SK-N-SH treated with all-trans-retinoic acid at 6 μM for 48 hours (cell line): ENCODE results near the gene FZD2.
A peak's percentile ranks its signal among the peaks of the same experiment; 100 is the strongest.

Source experiments
- ATAC-seq: fragments of 200-7000 bp; cut with Tn5 transposase; 3 replicates; pipeline ENCODE4 v1.9.1; 2020; ENCODE audit warnings: mild to moderate bottlenecking, moderate library complexity
- ARNTL ChIP-seq: fragments of 450-650 bp; formaldehyde crosslinking; IDR thresholded peaks from 2 replicates; pipeline ENCODE4 v1.5.0; 2020; ENCODE audit warnings: low read depth, mild to moderate bottlenecking, moderate library complexity, borderline replicate concordance
- BACH2 ChIP-seq: fragments of 250-450 bp; sonication (Bioruptor Pico); IDR thresholded peaks from 2 replicates; pipeline ENCODE4 v1.9.0; 2021; ENCODE audit warnings: mild to moderate bottlenecking, borderline replicate concordance
- CSDC2 ChIP-seq: fragments of 250-450 bp; sonication (Bioruptor Pico); IDR thresholded peaks from 2 replicates; pipeline ENCODE4 v1.5.0; 2020; ENCODE audit warnings: mild to moderate bottlenecking, moderate library complexity
- ESRRG ChIP-seq: fragments of 250-450 bp; sonication (Bioruptor Pico); IDR thresholded peaks from 2 replicates; pipeline ENCODE4 v1.6.1; 2021; ENCODE audit warnings: mild to moderate bottlenecking
- GLIS3 ChIP-seq: fragments of 250-450 bp; sonication (Bioruptor Pico); IDR thresholded peaks from 2 replicates; pipeline ENCODE4 v1.5.0; 2020; ENCODE audit warnings: mild to moderate bottlenecking, moderate library complexity
- ISL1 ChIP-seq: fragments of 250-450 bp; sonication (Bioruptor Pico); IDR thresholded peaks from 2 replicates; pipeline ENCODE4 v2.1.2; 2022; ENCODE audit warnings: mild to moderate bottlenecking, moderate library complexity
- OSR1 ChIP-seq: fragments of 250-450 bp; sonication (Bioruptor Pico); IDR thresholded peaks from 2 replicates; pipeline ENCODE4 v1.8.0; 2022; ENCODE audit warnings: moderate library complexity, mild to moderate bottlenecking, inconsistent platforms
- RARB ChIP-seq: fragments of 250-450 bp; sonication (Bioruptor Pico); IDR thresholded peaks from 2 replicates; pipeline ENCODE4 v1.8.0; 2021; ENCODE audit warnings: mild to moderate bottlenecking, moderate library complexity
- SNAI2 ChIP-seq: fragments of 250-450 bp; sonication (Bioruptor Pico); IDR thresholded peaks from 2 replicates; pipeline ENCODE4 v1.5.0; 2020; ENCODE audit warnings: mild to moderate bottlenecking, moderate library complexity
- ZC3H10 ChIP-seq: fragments of 250-450 bp; sonication (Bioruptor Pico); IDR thresholded peaks from 2 replicates; pipeline ENCODE4 v1.5.1; 2021; ENCODE audit warnings: mild to moderate bottlenecking, moderate library complexity
- ZFP3 ChIP-seq: fragments of 250-450 bp; sonication (Bioruptor Pico); IDR thresholded peaks from 2 replicates; pipeline ENCODE4 v1.5.0; 2020; ENCODE audit warnings: mild to moderate bottlenecking, moderate library complexity
- ZNF565 ChIP-seq: fragments of 450-650 bp; formaldehyde crosslinking; conservative IDR thresholded peaks from 2 replicates; pipeline ENCODE4 v1.5.0; 2020; ENCODE audit warnings: low read depth, mild to moderate bottlenecking, moderate library complexity
- ZNF70 ChIP-seq: fragments of 450-650 bp; formaldehyde crosslinking; IDR thresholded peaks from 2 replicates; pipeline ENCODE4 v1.5.0; 2020; ENCODE audit warnings: mild to moderate bottlenecking, moderate library complexity
- ZNF8 ChIP-seq: fragments of 450-650 bp; formaldehyde crosslinking; IDR thresholded peaks from 2 replicates; pipeline ENCODE4 v1.5.0; 2020; ENCODE audit warnings: mild to moderate bottlenecking, moderate library complexity
- TF ChIP-seq, protein P1 (sequence below): fragments of 250-450 bp; sonication (Bioruptor Pico); IDR thresholded peaks from 2 replicates; pipeline ENCODE4 v1.8.0; 2020; ENCODE audit warnings: mild to moderate bottlenecking, moderate library complexity, borderline replicate concordance
- TF ChIP-seq, protein P2 (sequence below): fragments of 250-450 bp; sonication (Bioruptor Pico); IDR thresholded peaks from 2 replicates; pipeline ENCODE4 v1.8.0; 2021; ENCODE audit warnings: low read depth, mild to moderate bottlenecking, moderate library complexity, borderline replicate concordance
- TF ChIP-seq, protein P3 (sequence below): fragments of 250-450 bp; sonication (Bioruptor Pico); IDR thresholded peaks from 2 replicates; pipeline ENCODE4 v1.5.1; 2021; ENCODE audit warnings: mild to moderate bottlenecking, moderate library complexity
- TF ChIP-seq, protein P4 (sequence below): fragments of 250-450 bp; sonication (Bioruptor Pico); IDR thresholded peaks from 2 replicates; pipeline ENCODE4 v1.5.1; 2020; ENCODE audit warnings: low read depth, mild to moderate bottlenecking, moderate library complexity
- TF ChIP-seq, protein P5 (sequence below): fragments of 250-450 bp; sonication (Bioruptor Pico); IDR thresholded peaks from 2 replicates; pipeline ENCODE4 v1.5.0; 2020; ENCODE audit warnings: mild to moderate bottlenecking, moderate library complexity

Gene FZD2

DNA sequence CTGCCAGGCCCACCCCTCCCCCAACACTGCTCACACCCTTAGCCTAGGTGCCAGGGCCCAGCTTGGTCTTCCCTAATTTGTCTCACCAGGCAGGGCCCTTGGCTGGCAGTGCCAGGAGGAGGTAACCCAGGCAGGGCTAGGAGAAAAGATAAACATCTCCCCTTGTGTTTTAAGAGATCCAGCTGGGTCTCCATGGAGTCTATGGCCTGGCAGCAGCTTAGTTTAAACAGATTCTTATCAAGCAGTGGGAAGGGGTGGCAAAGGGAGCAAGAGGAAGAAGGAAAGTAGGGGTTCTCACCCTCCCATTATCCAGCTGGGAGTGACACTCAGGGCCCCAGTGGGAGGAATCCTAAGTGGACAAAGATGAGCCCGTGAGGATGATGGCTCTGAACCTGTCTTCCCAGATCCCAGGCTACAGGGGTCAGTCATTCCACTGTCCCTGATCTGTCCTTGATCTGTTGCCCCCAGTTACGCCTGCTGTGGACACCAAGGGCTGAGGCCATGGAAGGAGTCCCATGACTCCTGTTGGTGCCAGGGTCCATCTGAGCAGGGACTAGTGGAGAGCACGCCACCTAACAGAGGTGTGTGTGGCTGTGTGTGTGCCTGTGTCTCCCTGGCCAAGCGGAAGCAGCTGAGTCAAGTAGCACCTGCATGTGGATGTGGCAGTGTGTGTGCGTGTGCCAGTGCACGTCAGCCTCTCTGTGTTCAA, 51.6 kb downstream of the FZD2 start:
- TF ChIP-seq ZNF8 (no peak), RARB (CRISPR knock-in tag) (no peak), ZNF70 (no peak), ZFP3 (CRISPR knock-in tag) (no peak), OSR1 (no peak), GLIS3 (CRISPR knock-in tag) (no peak), ZC3H10 (CRISPR knock-in tag) (no peak), BACH2 (CRISPR knock-in tag) (no peak), SNAI2 (CRISPR knock-in tag) (no peak), ISL1 (CRISPR knock-in tag) (no peak), ESRRG (CRISPR knock-in tag) (no peak), CSDC2 (no peak)
- TF ChIP-seq, protein P1, sequence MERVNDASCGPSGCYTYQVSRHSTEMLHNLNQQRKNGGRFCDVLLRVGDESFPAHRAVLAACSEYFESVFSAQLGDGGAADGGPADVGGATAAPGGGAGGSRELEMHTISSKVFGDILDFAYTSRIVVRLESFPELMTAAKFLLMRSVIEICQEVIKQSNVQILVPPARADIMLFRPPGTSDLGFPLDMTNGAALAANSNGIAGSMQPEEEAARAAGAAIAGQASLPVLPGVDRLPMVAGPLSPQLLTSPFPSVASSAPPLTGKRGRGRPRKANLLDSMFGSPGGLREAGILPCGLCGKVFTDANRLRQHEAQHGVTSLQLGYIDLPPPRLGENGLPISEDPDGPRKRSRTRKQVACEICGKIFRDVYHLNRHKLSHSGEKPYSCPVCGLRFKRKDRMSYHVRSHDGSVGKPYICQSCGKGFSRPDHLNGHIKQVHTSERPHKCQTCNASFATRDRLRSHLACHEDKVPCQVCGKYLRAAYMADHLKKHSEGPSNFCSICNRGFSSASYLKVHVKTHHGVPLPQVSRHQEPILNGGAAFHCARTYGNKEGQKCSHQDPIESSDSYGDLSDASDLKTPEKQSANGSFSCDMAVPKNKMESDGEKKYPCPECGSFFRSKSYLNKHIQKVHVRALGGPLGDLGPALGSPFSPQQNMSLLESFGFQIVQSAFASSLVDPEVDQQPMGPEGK (CRISPR knock-in tag): no peak
- TF ChIP-seq, protein P2, sequence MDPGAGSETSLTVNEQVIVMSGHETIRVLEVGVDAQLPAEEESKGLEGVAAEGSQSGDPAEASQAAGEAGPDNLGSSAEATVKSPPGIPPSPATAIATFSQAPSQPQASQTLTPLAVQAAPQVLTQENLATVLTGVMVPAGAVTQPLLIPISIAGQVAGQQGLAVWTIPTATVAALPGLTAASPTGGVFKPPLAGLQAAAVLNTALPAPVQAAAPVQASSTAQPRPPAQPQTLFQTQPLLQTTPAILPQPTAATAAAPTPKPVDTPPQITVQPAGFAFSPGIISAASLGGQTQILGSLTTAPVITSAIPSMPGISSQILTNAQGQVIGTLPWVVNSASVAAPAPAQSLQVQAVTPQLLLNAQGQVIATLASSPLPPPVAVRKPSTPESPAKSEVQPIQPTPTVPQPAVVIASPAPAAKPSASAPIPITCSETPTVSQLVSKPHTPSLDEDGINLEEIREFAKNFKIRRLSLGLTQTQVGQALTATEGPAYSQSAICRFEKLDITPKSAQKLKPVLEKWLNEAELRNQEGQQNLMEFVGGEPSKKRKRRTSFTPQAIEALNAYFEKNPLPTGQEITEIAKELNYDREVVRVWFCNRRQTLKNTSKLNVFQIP (CRISPR knock-in tag): no peak
- TF ChIP-seq, protein P3, sequence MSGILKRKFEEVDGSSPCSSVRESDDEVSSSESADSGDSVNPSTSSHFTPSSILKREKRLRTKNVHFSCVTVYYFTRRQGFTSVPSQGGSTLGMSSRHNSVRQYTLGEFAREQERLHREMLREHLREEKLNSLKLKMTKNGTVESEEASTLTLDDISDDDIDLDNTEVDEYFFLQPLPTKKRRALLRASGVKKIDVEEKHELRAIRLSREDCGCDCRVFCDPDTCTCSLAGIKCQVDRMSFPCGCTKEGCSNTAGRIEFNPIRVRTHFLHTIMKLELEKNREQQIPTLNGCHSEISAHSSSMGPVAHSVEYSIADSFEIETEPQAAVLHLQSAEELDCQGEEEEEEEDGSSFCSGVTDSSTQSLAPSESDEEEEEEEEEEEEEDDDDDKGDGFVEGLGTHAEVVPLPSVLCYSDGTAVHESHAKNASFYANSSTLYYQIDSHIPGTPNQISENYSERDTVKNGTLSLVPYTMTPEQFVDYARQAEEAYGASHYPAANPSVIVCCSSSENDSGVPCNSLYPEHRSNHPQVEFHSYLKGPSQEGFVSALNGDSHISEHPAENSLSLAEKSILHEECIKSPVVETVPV (CRISPR knock-in tag): no peak
- TF ChIP-seq, protein P4, sequence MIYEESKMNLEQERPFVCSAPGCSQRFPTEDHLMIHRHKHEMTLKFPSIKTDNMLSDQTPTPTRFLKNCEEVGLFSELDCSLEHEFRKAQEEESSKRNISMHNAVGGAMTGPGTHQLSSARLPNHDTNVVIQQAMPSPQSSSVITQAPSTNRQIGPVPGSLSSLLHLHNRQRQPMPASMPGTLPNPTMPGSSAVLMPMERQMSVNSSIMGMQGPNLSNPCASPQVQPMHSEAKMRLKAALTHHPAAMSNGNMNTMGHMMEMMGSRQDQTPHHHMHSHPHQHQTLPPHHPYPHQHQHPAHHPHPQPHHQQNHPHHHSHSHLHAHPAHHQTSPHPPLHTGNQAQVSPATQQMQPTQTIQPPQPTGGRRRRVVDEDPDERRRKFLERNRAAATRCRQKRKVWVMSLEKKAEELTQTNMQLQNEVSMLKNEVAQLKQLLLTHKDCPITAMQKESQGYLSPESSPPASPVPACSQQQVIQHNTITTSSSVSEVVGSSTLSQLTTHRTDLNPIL (CRISPR knock-in tag): no peak
- TF ChIP-seq, protein P5, sequence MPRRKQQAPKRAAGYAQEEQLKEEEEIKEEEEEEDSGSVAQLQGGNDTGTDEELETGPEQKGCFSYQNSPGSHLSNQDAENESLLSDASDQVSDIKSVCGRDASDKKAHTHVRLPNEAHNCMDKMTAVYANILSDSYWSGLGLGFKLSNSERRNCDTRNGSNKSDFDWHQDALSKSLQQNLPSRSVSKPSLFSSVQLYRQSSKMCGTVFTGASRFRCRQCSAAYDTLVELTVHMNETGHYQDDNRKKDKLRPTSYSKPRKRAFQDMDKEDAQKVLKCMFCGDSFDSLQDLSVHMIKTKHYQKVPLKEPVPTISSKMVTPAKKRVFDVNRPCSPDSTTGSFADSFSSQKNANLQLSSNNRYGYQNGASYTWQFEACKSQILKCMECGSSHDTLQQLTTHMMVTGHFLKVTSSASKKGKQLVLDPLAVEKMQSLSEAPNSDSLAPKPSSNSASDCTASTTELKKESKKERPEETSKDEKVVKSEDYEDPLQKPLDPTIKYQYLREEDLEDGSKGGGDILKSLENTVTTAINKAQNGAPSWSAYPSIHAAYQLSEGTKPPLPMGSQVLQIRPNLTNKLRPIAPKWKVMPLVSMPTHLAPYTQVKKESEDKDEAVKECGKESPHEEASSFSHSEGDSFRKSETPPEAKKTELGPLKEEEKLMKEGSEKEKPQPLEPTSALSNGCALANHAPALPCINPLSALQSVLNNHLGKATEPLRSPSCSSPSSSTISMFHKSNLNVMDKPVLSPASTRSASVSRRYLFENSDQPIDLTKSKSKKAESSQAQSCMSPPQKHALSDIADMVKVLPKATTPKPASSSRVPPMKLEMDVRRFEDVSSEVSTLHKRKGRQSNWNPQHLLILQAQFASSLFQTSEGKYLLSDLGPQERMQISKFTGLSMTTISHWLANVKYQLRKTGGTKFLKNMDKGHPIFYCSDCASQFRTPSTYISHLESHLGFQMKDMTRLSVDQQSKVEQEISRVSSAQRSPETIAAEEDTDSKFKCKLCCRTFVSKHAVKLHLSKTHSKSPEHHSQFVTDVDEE: no peak
- peak; percentile 57 for ATAC-seq

DNA sequence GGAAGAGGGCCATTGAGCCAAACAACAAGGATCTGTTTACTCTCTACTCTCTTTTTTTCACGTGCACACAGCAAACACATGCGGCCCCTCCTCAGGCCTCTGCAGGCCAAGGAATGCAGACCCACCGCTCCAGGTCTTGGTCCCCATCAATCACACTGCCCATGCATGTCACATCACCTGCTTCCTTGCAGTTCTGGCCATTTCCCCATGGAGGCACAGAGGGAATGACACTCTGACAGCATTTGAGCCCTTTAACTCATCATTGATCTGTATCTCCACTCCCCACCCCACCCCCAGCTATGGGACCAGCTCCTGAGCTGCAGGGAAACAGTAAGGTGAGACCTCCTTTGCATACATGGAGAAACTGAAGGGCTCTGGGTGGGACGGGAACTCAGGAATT, 53.0 kb downstream of the FZD2 start:
- TF ChIP-seq, protein P1 (CRISPR knock-in tag): no peak
- TF ChIP-seq CSDC2: no peak
- no peak for TF ChIP-seq ZFP3 (CRISPR knock-in tag)
- no peak for TF ChIP-seq ZNF70
- TF ChIP-seq ESRRG (CRISPR knock-in tag): no peak
- TF ChIP-seq SNAI2 (CRISPR knock-in tag): no peak
- TF ChIP-seq ARNTL (CRISPR knock-in tag): no peak
- no peak for TF ChIP-seq ZNF565 (CRISPR knock-in tag)
- TF ChIP-seq ISL1 (CRISPR knock-in tag): no peak
- no peak for TF ChIP-seq OSR1
- TF ChIP-seq, protein P4 (CRISPR knock-in tag): no peak
- TF ChIP-seq, protein P2 (CRISPR knock-in tag): no peak
- no peak for ATAC-seq
